K562 (cell line): Measurements from ENCODE around the gene FMNL2. TPM values are rescaled to one million over a fixed set of nuclear protein-coding genes. Genes with fewer than 3 reads are reported as not detected.

Experiments
- ATAC-seq: fragments of 200-7000 bp; cut with Tn5 transposase; 3 replicates; pipeline ENCODE4 v1.9.1; 2020; ENCODE audit warnings: moderate library complexity
- BruUV-seq: library from RNA; stranded (reverse); fragments of 400-500 nt; replicated peaks from 2 replicates; lab custom pipeline; 2021; lab: Mats Ljungman, UMichigan
- CTCF ChIA-PET: fragments of 300-600 bp; formaldehyde crosslinking; extraction: SDS; loops from one replicate; lab custom pipeline; 2021; ENCODE audit warnings: low intra/inter-chr PET ratio; lab: Yijun Ruan, JAX
- POLR2A ChIA-PET: fragments of 300-600, 350-650 bp; sonication (Branson Sonifier 250); formaldehyde crosslinking; extraction: SDS; loops from one replicate; lab custom pipeline; 2021; ENCODE audit warnings: antibody characterized with exemption, inconsistent platforms; lab: Yijun Ruan, JAX
- DNase-seq, 4 experiments: peaks; one replicate each; pipeline versions ENCODE4 v3.0.0 to v3.0.0-alpha.2; 2011 to 2018; ENCODE audit warnings: low spot score in 3 of 4, mixed read lengths in 3 of 4; ENCODE audit errors: extremely low read depth in 1 of 4
- FAIRE-seq: peaks from 2 replicates; lab custom pipeline; 2011; peaks lifted over from hg19 to GRCh38; lab: Jason Lieb, UNC
- H2AFZ ChIP-seq: 2 replicates; pipeline ENCODE4 v1.6.0; 2011; ENCODE audit warnings: low read depth, low read length, control low read depth, inconsistent platforms
- H3K27ac ChIP-seq: fragments of 200-600 bp; 3 replicates; pipeline ENCODE4 v1.8.0; 2011; ENCODE audit warnings: low read depth, mild to moderate bottlenecking, control low read depth, inconsistent platforms, low read length, moderate library complexity, mixed read lengths; ENCODE audit errors: extremely low read depth
- H3K27me3 ChIP-seq, 2 experiments: fragments of 300-600 bp in 1 of 2; 2 replicates in 1 of 2; 3 replicates in 1 of 2; pipeline versions ENCODE4 v1.6.0 to v1.8.0; 2011; ENCODE audit warnings: inconsistent platforms in 2 of 2, low read length in 2 of 2, mild to moderate bottlenecking in 1 of 2, mixed read lengths in 1 of 2, moderate library complexity in 1 of 2; ENCODE audit not compliant: control insufficient read depth in 2 of 2, insufficient read depth in 2 of 2
- H3K36me3 ChIP-seq: fragments of 300-600 bp; 3 replicates; pipeline ENCODE4 v1.8.0; 2011; ENCODE audit warnings: mild to moderate bottlenecking, low read length, inconsistent platforms; ENCODE audit not compliant: control insufficient read depth, insufficient read depth
- H3K4me1 ChIP-seq, 2 experiments: fragments of 200-600 bp in 1 of 2; replicated peaks in 1 of 2; 2 replicates in 1 of 2; 3 replicates in 1 of 2; pipeline versions ENCODE4 v1.5.1 to v1.8.0; 2011; ENCODE audit warnings: inconsistent platforms in 2 of 2, low read length in 2 of 2, mild to moderate bottlenecking in 1 of 2, mixed read lengths in 1 of 2, moderate library complexity in 1 of 2; ENCODE audit not compliant: control insufficient read depth in 2 of 2, insufficient read depth in 2 of 2
- H3K4me2 ChIP-seq: 2 replicates; pipeline ENCODE4 v1.6.1; 2011; ENCODE audit warnings: low read length, control low read depth, inconsistent platforms, mixed read lengths; ENCODE audit not compliant: insufficient read depth
- H3K4me3 ChIP-seq: fragments of 200-600 bp; sonication (generic), shearing (Covaris generic); 2 replicates; pipeline ENCODE4 v1.5.1; 2016; ENCODE audit warnings: control low read depth, inconsistent platforms
- H3K79me2 ChIP-seq: fragments of 200-600 bp; 3 replicates; pipeline ENCODE4 v1.8.0; 2011; ENCODE audit warnings: low read length, inconsistent platforms; ENCODE audit not compliant: control insufficient read depth, insufficient read depth
- H3K9ac ChIP-seq, 2 experiments: 2 replicates each; pipeline versions ENCODE4 v1.6.0 to v1.6.1; 2011; ENCODE audit warnings: low read depth in 2 of 2, low read length in 2 of 2, control low read depth in 1 of 2, inconsistent platforms in 1 of 2, mild to moderate bottlenecking in 1 of 2, mixed read lengths in 1 of 2; ENCODE audit not compliant: insufficient read depth in 1 of 2
- H3K9me1 ChIP-seq: one replicate; pipeline ENCODE4 v1.6.0; 2011; ENCODE audit warnings: inconsistent platforms, mild to moderate bottlenecking, low read length, moderate library complexity; ENCODE audit not compliant: control insufficient read depth, insufficient read depth
- H3K9me3 ChIP-seq: replicated peaks from 2 replicates; pipeline ENCODE4 v1.5.1; 2011; ENCODE audit warnings: low read depth, low read length, inconsistent platforms; ENCODE audit not compliant: control insufficient read depth, insufficient read depth
- H4K20me1 ChIP-seq: replicated peaks from 2 replicates; pipeline ENCODE4 v1.6.1; 2011; ENCODE audit warnings: low read length, inconsistent platforms, mixed read lengths; ENCODE audit not compliant: control insufficient read depth, insufficient read depth
- CTCFL ChIP-seq: IDR thresholded peaks from 2 replicates; pipeline ENCODE4 v1.6.1; 2011; ENCODE audit warnings: borderline replicate concordance, low read depth, mild to moderate bottlenecking, moderate library complexity, low read length; ENCODE audit not compliant: insufficient read depth, poor library complexity, severe bottlenecking
- E4F1 ChIP-seq: fragments of 250-450 bp; sonication (Bioruptor Pico); IDR thresholded peaks from 2 replicates; pipeline ENCODE4 v1.5.0; 2021; ENCODE audit warnings: mild to moderate bottlenecking, borderline replicate concordance
- EGR1 ChIP-seq: fragments of 450-650 bp; conservative IDR thresholded peaks from 2 replicates; pipeline ENCODE4 v1.6.1; 2017; ENCODE audit warnings: mild to moderate bottlenecking
- MLLT1 ChIP-seq, 2 experiments: fragments of 450-650 bp; IDR thresholded peaks; 2 replicates each; pipeline ENCODE4 v1.6.1; 2016
- RFX1 ChIP-seq: fragments of 450-650 bp; IDR thresholded peaks from 2 replicates; pipeline ENCODE4 v1.6.1; 2016; ENCODE audit warnings: mild to moderate bottlenecking, moderate library complexity
- XRCC5 ChIP-seq: fragments of 200-400 bp; formaldehyde crosslinking; IDR thresholded peaks from 2 replicates; pipeline ENCODE4 v1.6.1; 2017; ENCODE audit warnings: low read depth, mild to moderate bottlenecking, low read length
- WGBS: fragments of 100-300 bp; shearing (Covaris generic); methylation state at CpG from one replicate; pipeline ENCODE4 v1.1.6; 2016; ENCODE audit warnings: low coverage, mixed read lengths; ENCODE audit not compliant: insufficient coverage; ENCODE audit errors: missing lambda C conversion rate; 5-methylcytosine and 5-hydroxymethylcytosine counted together
- in situ Hi-C: fragments of 300-500 bp; cut with MboI; formaldehyde crosslinking; loops from 4 replicates; pipeline ENCODE4 v1.15.0; 2018; ENCODE audit warnings: inconsistent platforms, mixed read lengths
- intact Hi-C: fragments of 100-400 bp; cut with micrococcal nuclease; formaldehyde crosslinking; loops from 2 replicates; pipeline ENCODE4 v1.14.2; 2022
- polyA plus RNA-seq, 8 experiments: library from polyadenylated mRNA; depleted of rRNA in 4 of 8; stranded (reverse) in 5 of 8; unstranded in 3 of 8; fragments of >200 nt; fragmentation: Nextera tagmentation in 2 of 8; fragmentation: Illumina TruSeq in 1 of 8; extraction: Ambion mirVana in 2 of 8; extraction: Trizol in 1 of 8; gene quantifications; 2 replicates each; pipeline versions ENCODE4 v1.2.1 to v1.2.3, GENCODE V29; 2011 to 2014; ENCODE audit warnings: inconsistent platforms in 1 of 8, missing spikeins in 1 of 8
- total RNA-seq, 7 experiments: library from RNA; depleted of rRNA in 6 of 7; stranded (reverse); fragments of >200 nt in 6 of 7; fragmentation: Illumina TruSeq in 2 of 7; extraction: Trizol in 2 of 7; gene quantifications; 2 replicates each; pipeline versions ENCODE4 v1.2.1 to v1.2.3, GENCODE V29; 2011 to 2021; ENCODE audit warnings: low replicate concordance in 1 of 7

Gene FMNL2
- total and polyA plus RNA-seq, 9 of the 15 experiments (the other 6 are each of a cell fraction or from before 2014, with no cell fraction given), result 0.15 to 0.49 (median 0.24) TPM; not detected in 1

GRCh38 chr2:152635635-152636298, 300.8 kb downstream of the FMNL2 start (continued):
- peak; percentile 69; the same call in 1 of the 2 replicates for TF ChIP-seq XRCC5
- TF ChIP-seq CTCFL, result peak; percentile 48

- H3K4me2 ChIP-seq, result no peak overlapping the region
- no peak overlapping the region for H3K9ac ChIP-seq
- no peak overlapping the region for H3K4me3 ChIP-seq
- no peaks in the 10 kb centered on the region for H3K79me2 ChIP-seq
- no peak for ATAC-seq
- ChIA-PET CTCF (no interaction called here), POLR2A (interaction anchor here (1.1 kb wide), 1 partner anchor 11 kb away, joined by 3 read pairs; no protein-coding TSS in a partner anchor)
- no peak overlapping the region for H2AFZ ChIP-seq
- no peak for DNase-seq
- H3K9me3 ChIP-seq, result no peaks in the 10 kb centered on the region
- peaks cover 8% of the 10 kb centered on the region; the same call in 1 of the 2 replicates for H4K20me1 ChIP-seq
- FAIRE-seq, result no peak
- H3K36me3 ChIP-seq, result no peaks in the 10 kb centered on the region
- in situ Hi-C loops (no loop called here), intact Hi-C loops (loop anchor here (5.0 to 10.0 kb wide), 2 partner anchors 302 to 460 kb away; partner anchors contain the start of genes FMNL2 and STAM2)
- no peak overlapping the region for H3K27ac ChIP-seq
- H3K9me1 ChIP-seq, result no peaks in the 10 kb centered on the region
- no TSS peak for BruUV-seq
- no peak for TF ChIP-seq EGR1
- TF ChIP-seq E4F1 (CRISPR knock-in tag), result no peak
- TF ChIP-seq MLLT1 (IDR thresholded peaks at IDR 0.05), result no peak
- no peak for TF ChIP-seq RFX1
- 1% methylated on average over 7 of the region's 7 CpGs for WGBS
- no peaks in the 10 kb centered on the region for H3K4me1 ChIP-seq
- peaks cover 9 to 18% of the 10 kb centered on the region in 2 experiments; a peak in 3 of 5 replicates for H3K27me3 ChIP-seq
These were observed 302.3 kb downstream of the FMNL2 start for GRCh38 chr2:152637251-152637650.
